Daoy (cell line): ENCODE measurements around the gene SYPL1. TPM values are rescaled to one million over a fixed set of nuclear protein-coding genes. Genes with fewer than 3 reads are reported as not detected.

Experiments used
- DNase-seq: peaks from one replicate; pipeline ENCODE4 v3.0.0-alpha.2; 2015; ENCODE audit warnings: low read depth
- total RNA-seq: library from RNA; depleted of rRNA; stranded (reverse); fragments of >200 nt; shearing (Covaris generic); gene quantifications from 2 replicates; pipeline ENCODE4 v1.2.3, GENCODE V29; 2014

Gene SYPL1
- total RNA-seq, 1 experiment from 2014 or later, result 67.9 TPM

- DNase-seq, result no peak
Measured at GRCh38 chr7:106067678-106068077, 44.4 kb downstream of the SYPL1 start.

GRCh38 chr7:106065575-106066500 lies 46.3 kb downstream of the SYPL1 start:
- DNase-seq, result peak; percentile 42

DNA sequence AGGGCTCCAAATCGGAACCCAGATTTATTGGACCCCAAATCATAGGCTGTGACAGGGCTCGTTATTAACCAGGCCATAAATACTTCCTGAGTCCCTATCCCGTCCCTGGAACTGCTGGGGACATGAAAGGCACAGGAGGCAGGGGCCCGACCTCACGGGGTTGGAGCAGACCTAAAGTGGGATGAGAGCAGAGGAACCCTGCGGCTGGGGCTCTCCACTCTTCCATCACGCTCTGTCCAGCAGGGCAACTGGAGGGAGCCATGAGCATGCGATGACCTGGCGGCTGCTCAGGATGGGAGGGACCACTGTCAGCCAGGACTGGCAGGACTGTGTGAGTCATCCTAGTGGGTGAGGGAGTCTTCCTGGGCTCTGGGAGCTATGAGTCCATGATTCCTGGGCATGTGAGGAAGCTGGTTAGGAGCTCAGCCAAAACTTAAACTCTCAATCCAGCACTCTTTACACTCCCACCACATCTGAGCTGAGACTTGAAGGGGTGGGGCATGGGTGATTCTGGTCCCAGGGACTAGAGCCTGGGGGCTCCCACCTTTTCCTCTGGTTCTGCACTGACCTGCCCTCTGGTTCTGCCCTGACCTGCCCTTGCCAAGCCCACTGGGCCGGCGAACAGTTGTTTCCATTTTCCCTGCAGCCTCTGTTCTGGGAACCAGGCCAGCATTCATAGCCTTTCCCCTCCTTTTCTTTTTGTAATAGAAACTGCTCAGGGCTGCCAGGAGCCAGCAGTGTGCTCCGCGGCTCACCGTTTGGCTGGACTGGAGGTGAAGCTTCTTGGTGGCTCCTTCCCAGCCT lies 47.1 kb downstream of the SYPL1 start:
- DNase-seq, result peak; percentile 100

- DNase-seq, result no peak
Measured at GRCh38 chr7:106064316-106064715, 47.8 kb downstream of the SYPL1 start.

GRCh38 chr7:106063692-106064091 lies 48.4 kb downstream of the SYPL1 start:
- no peak for DNase-seq

DNA sequence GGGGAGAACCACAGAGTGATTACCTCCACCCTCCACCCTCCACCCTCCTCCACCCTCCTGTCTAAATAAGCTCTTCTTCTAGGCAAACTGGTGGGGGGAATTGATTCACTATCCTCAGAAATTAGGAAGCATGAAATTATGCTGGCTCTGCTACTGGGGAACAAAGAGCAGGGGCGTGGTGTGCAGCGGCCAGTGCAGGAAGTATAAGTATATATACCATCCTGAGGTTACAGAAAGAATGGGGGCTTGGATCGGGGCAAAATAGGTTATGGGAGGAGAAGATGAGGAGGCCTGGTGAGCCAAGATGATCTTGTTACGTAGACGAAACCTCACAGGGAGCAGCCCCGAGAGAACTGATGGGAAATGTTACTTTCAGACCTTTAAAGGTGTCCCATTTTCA lies 49.1 kb downstream of the SYPL1 start:
- DNase-seq, result no peak

DNA sequence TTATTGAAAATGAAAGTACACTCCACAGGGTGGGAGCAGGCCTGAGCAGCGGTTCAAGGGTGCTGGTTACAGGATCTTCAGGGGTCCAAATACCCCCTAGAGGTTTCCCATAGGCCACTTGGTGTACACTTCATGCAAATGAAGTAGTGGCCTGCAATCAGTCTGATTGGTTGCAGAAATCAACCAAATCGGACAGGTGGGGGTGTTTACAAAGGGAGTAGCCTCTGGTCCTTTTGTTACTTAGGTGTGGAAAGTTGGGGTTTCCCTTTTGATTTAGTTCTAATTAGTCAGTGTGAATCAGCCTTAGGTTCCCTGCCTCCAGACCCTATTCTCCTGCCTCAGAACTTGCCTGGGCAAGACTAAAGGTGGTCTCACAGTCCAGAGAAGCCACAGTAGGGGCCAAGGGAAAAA lies 49.6 kb downstream of the SYPL1 start:
- DNase-seq, result no peak

DNA sequence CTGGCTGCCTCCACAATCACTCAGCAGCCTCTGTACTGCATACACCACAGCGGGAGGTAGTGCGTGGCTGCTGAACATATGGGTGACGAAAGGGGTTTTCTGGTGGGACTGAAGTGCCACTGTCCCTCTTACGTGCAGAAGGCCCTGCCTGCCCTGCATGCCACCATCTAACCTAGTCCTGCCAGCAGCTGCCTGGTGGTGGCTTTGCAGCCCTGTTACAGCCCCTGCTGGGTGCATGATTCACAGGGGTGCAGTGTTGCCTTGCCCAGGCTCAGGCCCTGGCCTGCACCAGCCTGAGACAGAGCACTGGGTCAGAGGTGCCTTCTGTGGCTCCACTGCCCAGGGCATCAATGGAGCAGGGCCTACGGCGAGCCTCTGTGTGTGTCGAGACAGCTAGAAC lies 50.1 kb downstream of the SYPL1 start:
- DNase-seq, result peak; percentile 62

GRCh38 chr7:106061301-106061979 lies 50.7 kb downstream of the SYPL1 start:
- DNase-seq, result no peak

- no peak for DNase-seq
Measured at GRCh38 chr7:106060394-106060920, 51.7 kb downstream of the SYPL1 start.

DNA sequence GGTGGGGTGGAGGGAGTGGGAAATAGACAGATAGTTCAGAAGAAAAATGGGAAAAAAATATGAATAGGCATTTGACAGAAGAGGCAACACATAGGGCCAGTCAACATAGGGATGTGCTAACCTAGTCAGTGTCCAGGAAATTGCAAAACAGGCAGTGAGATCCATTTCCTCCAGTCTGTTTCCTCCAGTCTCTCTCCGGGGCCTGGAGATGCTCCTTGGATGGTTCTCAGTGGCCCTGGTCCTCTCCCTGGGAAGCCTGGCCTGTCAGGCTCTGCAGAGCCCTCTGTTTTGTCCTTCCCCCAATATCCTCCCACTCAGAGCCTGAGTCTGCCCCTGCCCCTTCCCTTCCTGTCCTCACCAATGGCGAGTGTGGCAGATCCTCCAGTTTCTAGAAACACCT lies 52.6 kb downstream of the SYPL1 start:
- no peak for DNase-seq

DNA sequence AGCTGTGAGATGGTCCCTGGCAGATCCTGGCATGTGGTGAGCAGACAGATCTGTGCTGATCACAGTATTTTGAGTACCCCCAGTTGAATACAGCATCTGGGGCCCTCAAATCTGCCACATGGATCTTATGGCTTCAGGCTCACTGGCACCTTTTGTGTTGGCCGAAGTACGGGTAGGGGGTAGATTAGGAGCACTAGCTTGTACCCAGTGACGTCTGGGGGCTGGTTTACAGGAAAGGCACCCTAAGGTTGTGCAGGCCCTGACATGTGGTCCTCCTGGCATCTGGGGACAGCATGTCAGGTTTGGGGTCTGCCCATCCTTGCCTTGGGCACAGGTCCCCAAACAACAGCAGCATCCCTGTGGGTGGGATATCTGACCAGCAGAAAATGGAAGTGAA lies 53.2 kb downstream of the SYPL1 start:
- DNase-seq, result no peak

DNA sequence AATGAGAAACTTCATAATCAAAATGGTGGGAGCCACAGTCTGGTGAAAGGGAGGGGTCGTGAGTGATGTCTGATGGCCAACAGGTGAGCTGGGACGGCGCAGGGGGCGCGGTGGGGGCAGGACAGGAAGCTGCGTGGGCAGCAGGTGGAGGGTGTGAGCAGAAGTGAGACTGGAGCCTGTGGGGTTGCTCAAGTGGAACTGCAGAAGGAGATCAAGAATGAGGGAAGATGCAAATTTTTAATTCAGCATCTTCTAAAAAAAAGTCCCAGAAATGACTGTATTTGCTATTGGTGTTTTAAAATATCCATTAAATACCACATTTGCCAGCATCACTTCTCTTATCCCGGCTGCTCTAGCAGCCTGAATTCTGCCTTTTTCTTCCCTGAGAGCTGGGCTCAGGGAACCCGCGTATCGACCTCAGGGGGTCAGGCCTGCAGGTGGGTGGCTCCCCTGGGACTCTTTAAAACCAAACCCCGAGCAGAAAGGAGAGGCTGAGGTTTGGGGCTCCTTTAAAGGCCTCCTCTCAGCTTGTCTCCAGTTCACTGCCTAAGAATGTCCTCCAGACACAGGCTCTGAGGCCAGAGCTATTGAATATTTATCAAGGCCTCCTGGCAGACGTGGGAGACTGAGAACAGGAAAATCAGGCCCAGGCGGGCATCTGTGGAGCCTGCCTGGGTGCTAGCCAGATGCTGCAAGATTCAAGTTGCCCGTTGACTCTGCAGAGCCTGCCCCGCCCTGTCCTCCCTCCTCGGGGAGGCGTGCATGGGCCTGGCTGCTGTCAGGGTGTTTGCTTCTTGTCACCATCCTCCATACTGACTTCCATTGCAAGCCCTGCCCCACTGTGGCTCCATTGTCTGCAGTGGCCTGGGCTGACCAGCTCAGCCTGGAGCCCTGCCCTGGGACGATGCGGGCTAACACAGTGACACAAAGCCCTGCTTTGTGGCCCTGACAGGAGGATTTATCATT lies 53.9 kb downstream of the SYPL1 start:
- no peak for DNase-seq

- DNase-seq, result no peak
Measured at GRCh38 chr7:106057204-106057961, 54.7 kb downstream of the SYPL1 start.

DNA sequence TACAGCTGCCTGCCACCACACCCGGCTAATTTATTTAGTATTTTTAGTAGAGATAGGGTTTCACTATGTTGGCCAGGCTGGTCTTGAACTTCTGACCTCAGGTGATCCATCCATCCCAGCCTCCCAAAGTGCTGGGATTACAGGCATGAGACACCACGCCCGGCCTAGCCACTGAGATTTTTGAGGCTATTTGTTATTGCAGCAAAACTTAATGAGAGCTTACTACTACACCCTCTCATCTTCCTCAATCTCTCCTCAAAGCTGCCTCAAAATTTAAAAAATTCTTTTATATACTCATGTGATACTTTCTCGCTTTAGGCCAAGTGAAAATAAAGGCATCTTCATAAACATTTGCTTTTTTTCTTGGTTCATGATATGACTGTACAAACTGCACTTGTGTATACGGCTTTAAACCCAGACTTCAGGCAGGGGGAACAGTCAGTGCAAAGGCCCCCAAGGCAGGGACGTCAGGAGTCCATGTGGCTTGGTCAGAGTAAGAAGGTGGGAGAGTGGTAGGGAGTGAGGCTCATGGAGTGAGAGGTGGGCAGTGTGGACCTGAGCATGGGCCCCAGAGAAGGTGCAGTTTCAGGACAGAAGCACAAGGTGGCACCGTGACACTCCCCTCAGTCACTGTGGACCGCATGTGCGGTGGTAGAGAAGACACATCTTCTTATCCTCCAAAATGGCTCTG lies 55.5 kb downstream of the SYPL1 start:
- peak; percentile 88 for DNase-seq

DNA sequence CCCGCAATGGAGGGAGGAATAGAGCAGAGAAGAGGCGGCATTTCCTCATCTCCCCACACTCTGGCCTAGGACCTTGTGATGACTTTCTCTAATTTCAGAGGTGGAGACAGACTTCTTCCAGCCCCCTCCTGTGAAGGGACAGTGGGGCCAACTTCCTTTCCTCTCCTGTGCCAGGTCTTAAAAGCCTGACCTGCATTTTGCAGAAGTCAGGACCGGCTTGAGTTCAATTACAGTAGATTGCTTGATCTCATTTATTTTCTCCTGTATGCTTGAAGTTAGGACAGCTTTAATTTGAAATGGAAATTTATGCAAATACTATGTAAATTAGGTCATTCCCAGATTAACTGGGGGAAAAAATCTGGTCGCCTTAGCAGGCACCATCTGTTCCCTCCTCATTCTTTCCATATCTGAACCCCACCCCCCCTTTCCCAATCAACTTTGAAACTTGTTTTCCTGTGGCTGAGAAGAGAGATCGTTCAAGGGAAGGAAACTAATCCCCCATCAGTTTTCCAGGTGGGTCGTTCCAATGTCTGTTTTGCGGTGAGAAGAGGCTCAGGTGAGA lies 57.1 kb downstream of the SYPL1 start:
- no peak for DNase-seq

DNA sequence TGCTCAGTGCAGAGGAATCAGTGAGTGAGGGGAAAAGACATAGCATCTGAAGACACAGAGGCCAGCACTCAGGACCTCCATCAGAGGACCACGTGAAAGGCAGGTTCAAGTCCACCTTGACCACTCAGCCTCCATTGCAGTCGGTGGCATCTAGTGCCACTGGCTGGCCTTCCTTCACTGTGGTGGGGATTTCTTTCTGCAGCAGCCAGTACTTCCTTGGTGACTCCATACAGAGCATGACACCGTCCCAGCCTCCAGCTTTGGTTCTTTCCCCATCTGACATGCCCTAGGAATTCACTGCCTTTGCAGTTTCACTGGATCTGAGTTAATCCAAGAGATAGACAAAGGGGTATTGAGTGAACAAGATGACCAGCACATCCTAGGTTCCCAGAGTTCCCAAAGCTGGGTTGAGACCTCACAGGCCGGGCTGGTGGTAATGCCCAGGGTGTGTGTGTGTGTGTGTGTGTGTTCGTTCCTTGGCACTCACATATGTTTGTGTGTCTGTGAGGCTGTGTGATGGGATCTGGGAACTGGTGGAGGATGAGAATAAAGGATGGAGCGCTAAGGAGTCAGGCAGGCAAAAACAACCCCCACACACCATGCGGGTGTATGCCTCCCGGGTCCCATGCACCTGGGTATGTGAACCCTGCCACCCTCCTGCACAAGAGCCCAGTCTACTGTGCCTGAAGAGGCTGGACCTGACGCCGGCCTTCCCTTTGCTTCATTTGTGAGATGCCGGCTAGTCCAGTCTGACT lies 57.8 kb downstream of the SYPL1 start:
- no peak for DNase-seq

GRCh38 chr7:106053109-106053508 lies 59.0 kb downstream of the SYPL1 start:
- DNase-seq, result no peak
